Type B pancreatic cell (in vitro differentiated cells): ENCODE measurements around the gene IARS1. TPM values are rescaled to one million over a fixed set of nuclear protein-coding genes. Genes with fewer than 3 reads are reported as not detected.

Experiments used
- DNase-seq: peaks from one replicate; pipeline ENCODE4 v3.0.0; 2021; ENCODE audit warnings: mixed read lengths; ENCODE audit not compliant: unreplicated experiment; ENCODE audit errors: extremely low spot score
- H3K27ac Mint-ChIP-seq: 2 replicates; pipeline ENCODE4 v1.8.0; 2021; ENCODE audit warnings: mild to moderate bottlenecking, mixed read lengths
- H3K27me3 Mint-ChIP-seq: 2 replicates; pipeline ENCODE4 v1.8.0; 2021; ENCODE audit warnings: mixed read lengths
- H3K36me3 Mint-ChIP-seq: 2 replicates; pipeline ENCODE4 v1.8.0; 2021; ENCODE audit warnings: mixed read lengths
- H3K4me1 Mint-ChIP-seq: one replicate; pipeline ENCODE4 v1.8.0; 2021; ENCODE audit warnings: mixed read lengths; ENCODE audit not compliant: unreplicated experiment
- H3K4me3 Mint-ChIP-seq: 2 replicates; pipeline ENCODE4 v1.8.0; 2021; ENCODE audit warnings: mild to moderate bottlenecking, mixed read lengths
- H3K9me3 Mint-ChIP-seq: 2 replicates; pipeline ENCODE4 v1.8.0; 2021; ENCODE audit warnings: mixed read lengths
- total RNA-seq: library from RNA; stranded (reverse); gene quantifications from 2 replicates; pipeline ENCODE4 v1.2.1, GENCODE V29; 2021; ENCODE audit warnings: low replicate concordance
- TF ChIP-seq, protein P1 (sequence below): fragments of 200-600 bp; sonication (generic); conservative IDR thresholded peaks from 2 replicates; pipeline ENCODE4 v1.5.0; 2021; ENCODE audit warnings: antibody characterized with exemption, mild to moderate bottlenecking

The IARS1 gene
- total RNA-seq, 1 donor from 2014 or later: 143 TPM

- no peak for DNase-seq
- Mint-ChIP-seq H3K27me3 (no peaks in the 10 kb centered on the region), H3K36me3 (peaks cover 13% of the 10 kb centered on the region), H3K27ac (no peak overlapping the region), H3K4me3 (no peak overlapping the region), H3K9me3 (no peaks in the 10 kb centered on the region), H3K4me1 (no peaks in the 10 kb centered on the region)
- TF ChIP-seq, protein P1, sequence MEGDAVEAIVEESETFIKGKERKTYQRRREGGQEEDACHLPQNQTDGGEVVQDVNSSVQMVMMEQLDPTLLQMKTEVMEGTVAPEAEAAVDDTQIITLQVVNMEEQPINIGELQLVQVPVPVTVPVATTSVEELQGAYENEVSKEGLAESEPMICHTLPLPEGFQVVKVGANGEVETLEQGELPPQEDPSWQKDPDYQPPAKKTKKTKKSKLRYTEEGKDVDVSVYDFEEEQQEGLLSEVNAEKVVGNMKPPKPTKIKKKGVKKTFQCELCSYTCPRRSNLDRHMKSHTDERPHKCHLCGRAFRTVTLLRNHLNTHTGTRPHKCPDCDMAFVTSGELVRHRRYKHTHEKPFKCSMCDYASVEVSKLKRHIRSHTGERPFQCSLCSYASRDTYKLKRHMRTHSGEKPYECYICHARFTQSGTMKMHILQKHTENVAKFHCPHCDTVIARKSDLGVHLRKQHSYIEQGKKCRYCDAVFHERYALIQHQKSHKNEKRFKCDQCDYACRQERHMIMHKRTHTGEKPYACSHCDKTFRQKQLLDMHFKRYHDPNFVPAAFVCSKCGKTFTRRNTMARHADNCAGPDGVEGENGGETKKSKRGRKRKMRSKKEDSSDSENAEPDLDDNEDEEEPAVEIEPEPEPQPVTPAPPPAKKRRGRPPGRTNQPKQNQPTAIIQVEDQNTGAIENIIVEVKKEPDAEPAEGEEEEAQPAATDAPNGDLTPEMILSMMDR: no peak
These were observed 7.4 kb upstream of the IARS1 start for GRCh38 chr9:92300936-92301335.

GRCh38 chr9:92299116-92299515 is 5.6 kb upstream of the IARS1 start:
- peaks cover 12% of the 10 kb centered on the region for H3K4me1 Mint-ChIP-seq
- no peak overlapping the region for H3K4me3 Mint-ChIP-seq
- H3K27me3 Mint-ChIP-seq: no peaks in the 10 kb centered on the region
- DNase-seq: no peak
- H3K9me3 Mint-ChIP-seq: no peaks in the 10 kb centered on the region
- peaks cover 8% of the 10 kb centered on the region for H3K36me3 Mint-ChIP-seq
- TF ChIP-seq, protein P1: no peak
- no peak overlapping the region for H3K27ac Mint-ChIP-seq

GRCh38 chr9:92298036-92298435 is 4.5 kb upstream of the IARS1 start:
- no peaks in the 10 kb centered on the region for H3K9me3 Mint-ChIP-seq
- H3K4me1 Mint-ChIP-seq: peaks cover 19% of the 10 kb centered on the region
- no peak overlapping the region for H3K27ac Mint-ChIP-seq
- no peak for DNase-seq
- peaks cover 8% of the 10 kb centered on the region for H3K36me3 Mint-ChIP-seq
- H3K27me3 Mint-ChIP-seq: no peaks in the 10 kb centered on the region
- no peak overlapping the region for H3K4me3 Mint-ChIP-seq
- TF ChIP-seq, protein P1: no peak

DNA sequence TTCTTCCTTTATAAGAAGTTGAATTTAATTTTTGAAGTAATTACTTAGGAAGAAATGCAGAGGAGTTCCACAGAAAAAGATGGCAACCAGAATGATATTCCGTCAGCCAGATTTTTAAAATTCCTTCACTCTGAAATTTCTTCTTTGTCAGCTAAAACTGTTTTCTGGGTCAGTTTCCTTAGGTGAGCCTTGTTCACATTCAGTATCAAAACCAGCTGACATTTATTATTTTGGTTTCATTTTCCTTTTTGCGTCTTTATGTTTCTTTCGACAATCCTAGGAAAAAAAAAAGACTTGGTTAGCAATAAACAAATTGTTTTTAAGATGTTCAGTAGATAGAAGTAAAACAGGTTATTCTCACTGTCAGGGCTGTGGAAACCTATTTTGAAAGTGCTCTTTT is 4.1 kb upstream of the IARS1 start:
- Mint-ChIP-seq H3K27ac (no peak overlapping the region), H3K4me3 (no peak overlapping the region), H3K27me3 (no peaks in the 10 kb centered on the region), H3K9me3 (no peaks in the 10 kb centered on the region), H3K36me3 (peaks cover 12% of the 10 kb centered on the region), H3K4me1 (peaks cover 23% of the 10 kb centered on the region)
- DNase-seq: no peak
- TF ChIP-seq, protein P1: no peak

DNA sequence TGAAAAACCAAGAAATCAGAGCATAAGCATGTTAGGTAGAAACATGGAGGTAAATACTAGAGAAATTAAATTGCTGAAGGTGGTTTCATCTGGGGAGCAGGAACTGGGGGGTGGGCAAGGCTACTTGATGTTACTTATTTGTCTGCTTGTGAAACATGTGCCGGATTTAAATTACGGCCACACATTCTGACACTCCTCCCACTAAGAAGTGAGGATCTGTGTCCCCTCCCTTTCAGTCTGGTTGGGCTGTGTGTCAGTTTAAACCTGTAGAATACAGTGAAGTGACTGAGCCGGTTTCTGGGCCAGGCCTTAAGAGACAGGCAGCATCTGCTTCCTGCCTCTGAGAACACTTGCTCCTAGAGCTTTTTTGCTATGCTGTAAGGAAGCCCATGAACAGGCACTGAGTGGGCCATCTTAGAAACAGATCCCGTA is 2.3 kb upstream of the IARS1 start:
- H3K4me1 Mint-ChIP-seq: peaks cover 28% of the 10 kb centered on the region
- H3K27ac Mint-ChIP-seq: peak overlapping the region; percentile 96
- DNase-seq: no peak
- TF ChIP-seq, protein P1: no peak
- peaks cover 16% of the 10 kb centered on the region for H3K36me3 Mint-ChIP-seq
- H3K27me3 Mint-ChIP-seq: no peaks in the 10 kb centered on the region
- H3K4me3 Mint-ChIP-seq: peak overlapping the region; percentile 57
- no peaks in the 10 kb centered on the region for H3K9me3 Mint-ChIP-seq

DNA sequence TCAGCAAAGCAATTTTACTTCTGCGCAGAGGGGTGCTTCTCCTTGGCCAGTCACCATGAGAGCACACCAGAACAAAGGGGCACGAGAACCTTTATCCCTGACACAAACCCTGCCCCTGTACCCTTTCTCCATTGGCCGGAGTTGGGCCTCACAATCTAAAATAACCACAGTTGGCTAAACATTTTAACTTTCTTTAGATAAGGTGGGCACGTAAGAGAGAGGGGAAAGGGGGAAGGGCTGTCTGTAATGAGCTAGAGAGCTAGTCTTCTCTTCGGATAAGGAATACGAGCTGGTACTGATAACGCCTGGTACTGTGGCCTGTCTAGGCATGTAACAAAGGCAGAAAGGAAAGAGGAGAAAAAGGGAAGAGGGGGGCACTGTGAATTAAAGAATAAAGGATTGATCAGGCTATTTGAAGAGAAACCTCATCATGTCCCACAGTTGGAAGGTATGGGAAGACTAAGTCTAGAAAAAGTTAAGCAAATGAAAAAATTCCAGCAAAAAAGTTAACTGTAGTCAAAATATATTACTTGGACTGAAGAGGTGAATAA is 1.8 kb upstream of the IARS1 start:
- no peak for DNase-seq
- TF ChIP-seq, protein P1: no peak
- Mint-ChIP-seq H3K4me3 (peak overlapping the region; percentile 12), H3K27me3 (no peaks in the 10 kb centered on the region), H3K36me3 (peaks cover 17% of the 10 kb centered on the region), H3K27ac (peak overlapping the region; percentile 96), H3K4me1 (peaks cover 28% of the 10 kb centered on the region), H3K9me3 (no peaks in the 10 kb centered on the region)
